Vagina (tissue), 2 donors: ENCODE measurements around the gene PLCB2. TPM values are rescaled to one million over a fixed set of nuclear protein-coding genes. Genes with fewer than 3 reads are reported as not detected.

ENCODE experiments used
- DNase-seq, 2 donors: peaks; one replicate each; pipeline ENCODE4 v3.0.0-alpha.2; 2017; ENCODE audit errors: extremely low spot score in 2 of 2
- H3K27ac ChIP-seq: fragments of 200-600 bp; sonication (generic); one replicate; pipeline ENCODE4 v1.5.1; 2019
- H3K27me3 ChIP-seq: fragments of 200-600 bp; sonication (generic); one replicate; pipeline ENCODE4 v1.5.1; 2019
- H3K36me3 ChIP-seq, 2 donors: fragments of 200-600 bp; sonication (generic); one replicate each; pipeline ENCODE4 v1.5.1; 2017 to 2019
- H3K4me1 ChIP-seq: fragments of 200-600 bp; sonication (generic); one replicate; pipeline ENCODE4 v1.5.1; 2019
- H3K4me3 ChIP-seq, 2 donors: fragments of 200-600 bp; sonication (generic); 1 replicate in 1 of 2; 2 replicates in 1 of 2; pipeline ENCODE4 v1.5.1; 2016 to 2019
- H3K9me3 ChIP-seq: fragments of 200-600 bp; sonication (generic); one replicate; pipeline ENCODE4 v1.5.1; 2019
- CTCF ChIP-seq, 3 experiments: fragments of 450-650 bp in 2 of 3; fragments of 200-600 bp in 1 of 3; sonication (generic) in 1 of 3; IDR thresholded peaks; one replicate each; pipeline ENCODE4 v1.5.1; 2017 to 2019; ENCODE audit warnings: antibody characterized with exemption in 3 of 3, mild to moderate bottlenecking in 2 of 3, moderate library complexity in 2 of 3
- POLR2A ChIP-seq, 2 donors: fragments of 450-650 bp; IDR thresholded peaks; one replicate each; pipeline ENCODE4 v1.6.1; 2017; ENCODE audit warnings: antibody characterized with exemption in 2 of 2, mild to moderate bottlenecking in 2 of 2, moderate library complexity in 2 of 2
- POLR2AphosphoS5 ChIP-seq, 2 donors: sonication (generic); formaldehyde crosslinking; IDR thresholded peaks; one replicate each; pipeline ENCODE4 v1.9.0; 2017; ENCODE audit warnings: antibody characterized with exemption in 2 of 2, mild to moderate bottlenecking in 2 of 2, low read depth in 1 of 2; ENCODE audit not compliant: insufficient read depth in 1 of 2
- intact Hi-C: fragments of 100-400 bp; cut with DNase I; formaldehyde crosslinking; loops from one replicate; pipeline ENCODE4 v1.15.1; 2023
- total RNA-seq: library from RNA; depleted of rRNA; stranded (reverse); fragments of >200 nt; gene quantifications from one replicate; pipeline ENCODE4 v1.2.3, GENCODE V29; 2016

Gene PLCB2
- total RNA-seq, 1 donor from 2014 or later, result 14.0 TPM

- TF ChIP-seq CTCF (IDR thresholded peaks at IDR 0.05) (no peak), POLR2AphosphoS5 (IDR thresholded peaks at IDR 0.05; ENCODE audit: insufficient read depth in 1 of 2, low read depth in 1 of 2) (no peak), POLR2A (IDR thresholded peaks at IDR 0.05) (no peak)
- no peak overlapping the region for H3K27ac ChIP-seq
- H3K4me3 ChIP-seq, result no peak overlapping the region
- H3K4me1 ChIP-seq, result peaks cover 29% of the 10 kb centered on the region
- H3K9me3 ChIP-seq, result no peaks in the 10 kb centered on the region
- intact Hi-C loops, result loop anchor here (5.0 kb wide), 2 partner anchors 52 to 222 kb away; no protein-coding TSS in a partner anchor
- no peaks in the 10 kb centered on the region for H3K36me3 ChIP-seq
- no peak for DNase-seq
- H3K27me3 ChIP-seq, result no peaks in the 10 kb centered on the region
Observed at GRCh38 chr15:40269604-40270003, 38.1 kb downstream of the PLCB2 start.

GRCh38 chr15:40267670-40268069 lies 40.1 kb downstream of the PLCB2 start:
- intact Hi-C loops, result no loop called here
- Histone ChIP-seq H3K36me3 (no peaks in the 10 kb centered on the region), H3K27ac (peak overlapping the region; percentile 87), H3K4me1 (peaks cover 41% of the 10 kb centered on the region), H3K27me3 (no peaks in the 10 kb centered on the region), H3K9me3 (no peaks in the 10 kb centered on the region), H3K4me3 (no peak overlapping the region)
- no peak for DNase-seq
- no peak for TF ChIP-seq POLR2AphosphoS5 (IDR thresholded peaks at IDR 0.05; ENCODE audit: insufficient read depth in 1 of 2, low read depth in 1 of 2)
- TF ChIP-seq CTCF (IDR thresholded peaks at IDR 0.05), result no peak
- no peak for TF ChIP-seq POLR2A (IDR thresholded peaks at IDR 0.05)

- H3K36me3 ChIP-seq, result no peaks in the 10 kb centered on the region
- no peaks in the 10 kb centered on the region for H3K9me3 ChIP-seq
- H3K4me3 ChIP-seq, result no peak overlapping the region
- peak in 1 of 2 donors; percentile 97 for DNase-seq
- peak; percentile 75 to 97 for TF ChIP-seq POLR2AphosphoS5 (IDR thresholded peaks at IDR 0.05; ENCODE audit: insufficient read depth in 1 of 2, low read depth in 1 of 2)
- no peak for TF ChIP-seq POLR2A (IDR thresholded peaks at IDR 0.05)
- intact Hi-C loops, result no loop called here
- peaks cover 44% of the 10 kb centered on the region for H3K4me1 ChIP-seq
- H3K27me3 ChIP-seq, result no peaks in the 10 kb centered on the region
- H3K27ac ChIP-seq, result peak overlapping the region; percentile 87
Observed at GRCh38 chr15:40266828-40267304, 40.9 kb downstream of the PLCB2 start.

- Histone ChIP-seq H3K27ac (peak overlapping the region; percentile 87), H3K27me3 (no peaks in the 10 kb centered on the region), H3K36me3 (no peaks in the 10 kb centered on the region), H3K4me3 (no peak overlapping the region), H3K4me1 (peaks cover 44% of the 10 kb centered on the region), H3K9me3 (no peaks in the 10 kb centered on the region)
- intact Hi-C loops, result no loop called here
- no peak for DNase-seq
- TF ChIP-seq POLR2A (IDR thresholded peaks at IDR 0.05), result no peak
- no peak for TF ChIP-seq POLR2AphosphoS5 (IDR thresholded peaks at IDR 0.05; ENCODE audit: insufficient read depth in 1 of 2, low read depth in 1 of 2)
- TF ChIP-seq CTCF (IDR thresholded peaks at IDR 0.05), result no peak
Observed at GRCh38 chr15:40265875-40266274, 41.9 kb downstream of the PLCB2 start.

GRCh38 chr15:40265355-40265754 lies 42.4 kb downstream of the PLCB2 start:
- DNase-seq, result no peak
- no peaks in the 10 kb centered on the region for H3K36me3 ChIP-seq
- no peaks in the 10 kb centered on the region for H3K9me3 ChIP-seq
- H3K27me3 ChIP-seq, result no peaks in the 10 kb centered on the region
- H3K4me3 ChIP-seq, result no peak overlapping the region
- intact Hi-C loops, result no loop called here
- H3K27ac ChIP-seq, result peak overlapping the region; percentile 87
- TF ChIP-seq POLR2A (IDR thresholded peaks at IDR 0.05) (no peak), POLR2AphosphoS5 (IDR thresholded peaks at IDR 0.05; ENCODE audit: insufficient read depth in 1 of 2, low read depth in 1 of 2) (no peak), CTCF (IDR thresholded peaks at IDR 0.05) (no peak)
- peaks cover 44% of the 10 kb centered on the region for H3K4me1 ChIP-seq
